ENCODE measurements around the gene OTUD3. TPM values are rescaled to one million over a fixed set of nuclear protein-coding genes. Genes with fewer than 3 reads are reported as not detected.

Gene OTUD3
- total and polyA plus RNA-seq, 2 of the 13 experiments (the other 11 are each of a cell fraction or from before 2014, with no cell fraction given), result 5.2 to 7.5 TPM

DNA sequence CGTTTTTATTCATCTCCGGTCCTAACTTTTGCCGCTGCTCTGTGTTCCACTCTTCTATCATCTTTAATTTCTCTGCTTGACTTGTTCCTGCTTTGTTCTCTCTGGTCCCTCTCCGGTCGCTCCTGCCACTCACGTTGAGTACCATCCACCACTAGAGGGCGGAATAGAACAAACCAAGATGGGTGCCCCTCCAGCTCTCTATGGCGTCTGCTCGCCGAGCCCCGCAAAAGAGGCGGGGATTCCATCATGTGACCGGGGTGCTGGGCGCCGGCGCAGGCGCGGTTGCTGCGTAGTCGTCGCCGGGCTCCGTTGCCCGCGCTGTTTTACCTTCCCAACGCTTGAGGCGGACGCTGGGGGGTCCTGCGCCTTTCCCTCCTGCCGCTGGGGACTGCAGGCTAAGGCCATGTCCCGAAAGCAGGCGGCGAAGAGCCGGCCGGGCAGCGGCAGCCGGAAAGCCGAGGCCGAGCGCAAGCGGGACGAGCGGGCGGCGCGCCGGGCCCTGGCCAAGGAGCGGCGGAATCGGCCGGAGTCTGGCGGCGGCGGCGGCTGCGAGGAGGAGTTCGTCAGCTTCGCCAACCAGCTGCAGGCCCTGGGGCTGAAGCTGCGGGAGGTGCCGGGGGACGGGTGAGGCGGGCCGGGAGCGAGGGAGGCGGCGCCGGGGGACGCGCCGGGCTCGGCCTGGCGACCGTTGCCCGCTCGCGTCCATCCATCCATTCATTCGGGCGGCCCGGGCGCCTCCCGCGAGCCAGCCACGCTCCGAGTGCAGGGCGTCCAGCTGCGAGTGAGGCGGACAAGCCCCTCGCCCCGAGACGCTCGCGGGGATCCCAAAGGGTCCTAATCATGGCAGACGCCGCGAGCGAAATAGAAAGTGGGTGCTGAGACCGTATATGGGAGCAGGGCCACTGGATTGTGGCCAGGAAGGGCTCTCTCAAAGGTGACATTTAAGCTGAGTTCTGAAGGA lies at the start of gene OTUD3 (continued):
- peak; percentile 82 for TF ChIP-seq ZNF563 (CRISPR knock-in tag; IDR thresholded peaks at IDR 0.05)
- TF ChIP-seq ZNF83 (CRISPR knock-in tag; IDR thresholded peaks at IDR 0.05; ENCODE audit: borderline replicate concordance), result no peak; the same call in 1 of the 2 replicates
- no peak; the same call in 1 of the 2 replicates for TF ChIP-seq ZBTB8A (CRISPR knock-in tag; IDR thresholded peaks at IDR 0.05; ENCODE audit: borderline replicate concordance, low read depth)
- no peak for TF ChIP-seq ZNF451 (CRISPR knock-in tag; IDR thresholded peaks at IDR 0.05)
- no peak for TF ChIP-seq ZSCAN22 (CRISPR knock-in tag; IDR thresholded peaks at IDR 0.05)
- no peak for TF ChIP-seq GMEB2 (CRISPR knock-in tag; IDR thresholded peaks at IDR 0.05; ENCODE audit: low read depth)
- TF ChIP-seq, protein P1, sequence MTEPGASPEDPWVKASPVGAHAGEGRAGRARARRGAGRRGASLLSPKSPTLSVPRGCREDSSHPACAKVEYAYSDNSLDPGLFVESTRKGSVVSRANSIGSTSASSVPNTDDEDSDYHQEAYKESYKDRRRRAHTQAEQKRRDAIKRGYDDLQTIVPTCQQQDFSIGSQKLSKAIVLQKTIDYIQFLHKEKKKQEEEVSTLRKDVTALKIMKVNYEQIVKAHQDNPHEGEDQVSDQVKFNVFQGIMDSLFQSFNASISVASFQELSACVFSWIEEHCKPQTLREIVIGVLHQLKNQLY (CRISPR knock-in tag; IDR thresholded peaks at IDR 0.05), result 0 out of 2 replicates have a peak, but pooled peaks have one; percentile 17
- no peak for TF ChIP-seq JUND (CRISPR knock-in tag; IDR thresholded peaks at IDR 0.05)
- peak; percentile 69 for TF ChIP-seq GATAD2A (CRISPR knock-in tag; IDR thresholded peaks at IDR 0.05)
- TF ChIP-seq SRSF1 (optimal IDR thresholded peaks at IDR 0.05; ENCODE audit: low read depth, low read length), result no peak
- no peak for TF ChIP-seq HCFC1 (IDR thresholded peaks at IDR 0.05; ENCODE audit: low read depth, low read length)
- TF ChIP-seq, protein P2, sequence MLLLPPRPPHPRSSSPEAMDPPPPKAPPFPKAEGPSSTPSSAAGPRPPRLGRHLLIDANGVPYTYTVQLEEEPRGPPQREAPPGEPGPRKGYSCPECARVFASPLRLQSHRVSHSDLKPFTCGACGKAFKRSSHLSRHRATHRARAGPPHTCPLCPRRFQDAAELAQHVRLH (CRISPR knock-in tag; IDR thresholded peaks at IDR 0.05; ENCODE audit: borderline replicate concordance, low read depth), result peak; percentile 61; the same call in 1 of the 2 replicates
- TF ChIP-seq GABPB1 (CRISPR knock-in tag; IDR thresholded peaks at IDR 0.05), result peak; percentile 69
- TF ChIP-seq, protein P3, sequence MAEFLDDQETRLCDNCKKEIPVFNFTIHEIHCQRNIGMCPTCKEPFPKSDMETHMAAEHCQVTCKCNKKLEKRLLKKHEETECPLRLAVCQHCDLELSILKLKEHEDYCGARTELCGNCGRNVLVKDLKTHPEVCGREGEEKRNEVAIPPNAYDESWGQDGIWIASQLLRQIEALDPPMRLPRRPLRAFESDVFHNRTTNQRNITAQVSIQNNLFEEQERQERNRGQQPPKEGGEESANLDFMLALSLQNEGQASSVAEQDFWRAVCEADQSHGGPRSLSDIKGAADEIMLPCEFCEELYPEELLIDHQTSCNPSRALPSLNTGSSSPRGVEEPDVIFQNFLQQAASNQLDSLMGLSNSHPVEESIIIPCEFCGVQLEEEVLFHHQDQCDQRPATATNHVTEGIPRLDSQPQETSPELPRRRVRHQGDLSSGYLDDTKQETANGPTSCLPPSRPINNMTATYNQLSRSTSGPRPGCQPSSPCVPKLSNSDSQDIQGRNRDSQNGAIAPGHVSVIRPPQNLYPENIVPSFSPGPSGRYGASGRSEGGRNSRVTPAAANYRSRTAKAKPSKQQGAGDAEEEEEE (CRISPR knock-in tag; IDR thresholded peaks at IDR 0.05; ENCODE audit: borderline replicate concordance), result no peak
- peak; percentile 43; the same call in 1 of the 2 replicates for TF ChIP-seq SMYD3 (CRISPR knock-in tag; IDR thresholded peaks at IDR 0.05)
- peak; percentile 82; the same call in 1 of the 2 replicates for TF ChIP-seq TOPORS (CRISPR knock-in tag; IDR thresholded peaks at IDR 0.05)
- TF ChIP-seq ZNF205 (CRISPR knock-in tag; IDR thresholded peaks at IDR 0.05), result peak; percentile 31; the same call in 1 of the 2 replicates
- TF ChIP-seq ZC3H13 (CRISPR knock-in tag; IDR thresholded peaks at IDR 0.05), result peak; percentile 72; the same call in 1 of the 2 replicates
- TF ChIP-seq ZNF672 (CRISPR knock-in tag; IDR thresholded peaks at IDR 0.05), result no peak; the same call in 1 of the 2 replicates
- no peak for TF ChIP-seq GTF2F1 (IDR thresholded peaks at IDR 0.05; ENCODE audit: low read length)
- TF ChIP-seq, protein P4, sequence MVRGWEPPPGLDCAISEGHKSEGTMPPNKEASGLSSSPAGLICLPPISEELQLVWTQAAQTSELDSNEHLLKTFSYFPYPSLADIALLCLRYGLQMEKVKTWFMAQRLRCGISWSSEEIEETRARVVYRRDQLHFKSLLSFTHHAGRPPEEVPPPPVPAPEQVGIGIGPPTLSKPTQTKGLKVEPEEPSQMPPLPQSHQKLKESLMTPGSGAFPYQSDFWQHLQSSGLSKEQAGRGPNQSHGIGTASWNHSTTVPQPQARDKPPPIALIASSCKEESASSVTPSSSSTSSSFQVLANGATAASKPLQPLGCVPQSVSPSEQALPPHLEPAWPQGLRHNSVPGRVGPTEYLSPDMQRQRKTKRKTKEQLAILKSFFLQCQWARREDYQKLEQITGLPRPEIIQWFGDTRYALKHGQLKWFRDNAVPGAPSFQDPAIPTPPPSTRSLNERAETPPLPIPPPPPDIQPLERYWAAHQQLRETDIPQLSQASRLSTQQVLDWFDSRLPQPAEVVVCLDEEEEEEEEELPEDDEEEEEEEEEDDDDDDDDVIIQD (CRISPR knock-in tag; IDR thresholded peaks at IDR 0.05; ENCODE audit: low read depth), result peak; percentile 93
- 0 out of 2 replicates have a peak, but pooled peaks have one; percentile 38 for TF ChIP-seq SMAD3 (CRISPR knock-in tag; IDR thresholded peaks at IDR 0.05)
- TF ChIP-seq GFI1 (CRISPR knock-in tag; IDR thresholded peaks at IDR 0.05; ENCODE audit: borderline replicate concordance), result peak; percentile 58; the same call in 1 of the 2 replicates
- TF ChIP-seq NCOR1 (IDR thresholded peaks at IDR 0.05; ENCODE audit: borderline replicate concordance, low read length), result no peak
